Loucy (cell line): ENCODE data around the gene CFAP20DC.
"Not testable (repeated sequence)": the region's sequence is repeated elsewhere in the genome, so short reads cannot be mapped to it uniquely, and the experiment has no call there.

Source experiments
- H2AFZ ChIP-seq: fragments of 200-600 bp; sonication (generic); 2 replicates; pipeline ENCODE4 v1.6.0; 2016; ENCODE audit warnings: antibody characterized with exemption, mild to moderate bottlenecking, low read length, moderate library complexity
- H3F3A ChIP-seq: fragments of 200-600 bp; 2 replicates; pipeline ENCODE4 v1.6.0; 2016; ENCODE audit warnings: antibody characterized with exemption, low read depth, mild to moderate bottlenecking
- H3K27me3 ChIP-seq: fragments of 200-600 bp; sonication (generic); 2 replicates; pipeline ENCODE4 v1.6.1; 2014; ENCODE audit warnings: low read length, mild to moderate bottlenecking; ENCODE audit not compliant: insufficient read depth, poor library complexity, severe bottlenecking
- H3K36me3 ChIP-seq: fragments of 200-600 bp; sonication (generic); 2 replicates; pipeline ENCODE4 v1.6.1; 2016; ENCODE audit warnings: low read length; ENCODE audit not compliant: insufficient read depth
- H3K4me1 ChIP-seq: fragments of 200-600 bp; sonication (generic); 2 replicates; pipeline ENCODE4 v1.5.1; 2014; ENCODE audit warnings: low read length, mild to moderate bottlenecking; ENCODE audit not compliant: insufficient read depth, poor library complexity, severe bottlenecking
- H3K4me2 ChIP-seq: fragments of 200-600 bp; sonication (generic); 2 replicates; pipeline ENCODE4 v1.6.0; 2014; ENCODE audit warnings: antibody characterized with exemption, low read length, low read depth, mild to moderate bottlenecking; ENCODE audit not compliant: poor library complexity, severe bottlenecking
- H3K4me3 ChIP-seq: fragments of 200-600 bp; sonication (generic); 2 replicates; pipeline ENCODE4 v1.5.1; 2014; ENCODE audit warnings: low read length, mild to moderate bottlenecking, mixed read lengths; ENCODE audit not compliant: poor library complexity, severe bottlenecking
- H3K79me2 ChIP-seq: fragments of 200-600 bp; sonication (generic); 2 replicates; pipeline ENCODE4 v1.6.1; 2014; ENCODE audit warnings: low read length; ENCODE audit not compliant: insufficient read depth
- H3K9ac ChIP-seq: fragments of 200-600 bp; sonication (generic); 2 replicates; pipeline ENCODE4 v1.6.0; 2014; ENCODE audit warnings: mild to moderate bottlenecking, low read depth, low read length, moderate library complexity; ENCODE audit not compliant: poor library complexity, severe bottlenecking
- H3K9me2 ChIP-seq: fragments of 200-600 bp; sonication (generic); replicated peaks from 2 replicates; pipeline ENCODE4 v1.6.1; 2016; ENCODE audit warnings: low read depth, low read length, mixed read lengths
- H3K9me3 ChIP-seq: fragments of 200-600 bp; sonication (generic); 2 replicates; pipeline ENCODE4 v1.6.1; 2014; ENCODE audit warnings: mild to moderate bottlenecking, antibody characterized with exemption, low read length, low read depth; ENCODE audit not compliant: insufficient read depth
- H4K20me1 ChIP-seq: fragments of 200-600 bp; sonication (generic); 2 replicates; pipeline ENCODE4 v1.6.0; 2014; ENCODE audit warnings: antibody characterized with exemption, low read length, mild to moderate bottlenecking; ENCODE audit not compliant: insufficient read depth, poor library complexity, severe bottlenecking
- EZH2phosphoT487 ChIP-seq: fragments of 200-600 bp; IDR thresholded peaks from 2 replicates; pipeline ENCODE4 v1.6.1; 2018; ENCODE audit warnings: antibody characterized with exemption, mild to moderate bottlenecking, moderate library complexity, borderline replicate concordance
- TF ChIP-seq, protein P1 (sequence below): fragments of 200-600 bp; sonication (generic); conservative IDR thresholded peaks from 2 replicates; pipeline ENCODE4 v1.5.1; 2014; ENCODE audit warnings: mild to moderate bottlenecking, antibody characterized with exemption, low read length

CFAP20DC gene

DNA sequence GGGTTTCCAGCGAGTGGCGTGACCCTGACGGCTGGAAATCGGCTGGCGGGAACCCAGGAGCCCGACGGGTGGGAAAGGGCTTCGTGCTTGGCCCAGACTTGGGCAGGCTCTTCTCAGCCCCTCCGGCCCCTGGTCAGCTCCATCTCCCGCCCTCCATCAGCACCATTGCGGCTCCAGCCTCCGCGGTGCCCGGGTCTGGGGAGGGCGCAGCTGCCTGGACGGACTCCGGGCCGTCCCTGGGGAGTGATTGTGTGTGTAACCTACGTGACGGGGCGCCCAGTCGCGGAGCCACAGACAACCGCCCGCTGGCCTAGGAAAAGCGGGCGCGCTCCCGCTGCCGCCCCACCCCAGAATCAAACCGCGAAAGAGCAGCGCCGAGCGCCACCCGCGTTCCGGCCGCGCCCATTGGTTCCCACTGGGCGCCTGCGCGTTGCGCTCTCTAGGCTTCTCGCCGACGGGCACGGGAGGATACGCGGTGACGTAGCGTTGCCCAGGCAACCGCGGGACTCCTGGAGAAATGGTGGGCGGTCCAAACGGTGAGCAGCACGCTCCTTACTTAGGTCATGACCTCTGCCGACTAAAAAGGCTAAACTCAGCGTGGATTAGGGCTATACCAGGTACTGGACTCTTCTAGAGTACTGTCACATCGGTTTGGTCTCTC is at the start of gene CFAP20DC:
Gene CFAP20DC (minus strand): TSS at position 355 of the 661 bp plus-strand sequence. CDS start 394 bp downstream, outside the sequence.
- Histone ChIP-seq H3K4me1 (no peaks in the 10 kb centered on the region), H3K36me3 (no peaks in the 10 kb centered on the region), H3K4me2 (no peak within 1 kb of the TSS), H4K20me1 (no peaks in the 10 kb centered on the region), H3K4me3 (no peak within 1 kb of the TSS), H3K9me3 (no peaks in the 10 kb centered on the region), H3K79me2 (no peaks in the 10 kb centered on the region), H3K27me3 (no peaks in the 10 kb centered on the region), H3F3A (no peaks in the 10 kb centered on the region), H3K9ac (no peak within 1 kb of the TSS), H3K9me2 (no peaks in the 10 kb centered on the region), H2AFZ (no peak within 1 kb of the TSS)
- TF ChIP-seq EZH2phosphoT487, result no peak
- TF ChIP-seq, protein P1, sequence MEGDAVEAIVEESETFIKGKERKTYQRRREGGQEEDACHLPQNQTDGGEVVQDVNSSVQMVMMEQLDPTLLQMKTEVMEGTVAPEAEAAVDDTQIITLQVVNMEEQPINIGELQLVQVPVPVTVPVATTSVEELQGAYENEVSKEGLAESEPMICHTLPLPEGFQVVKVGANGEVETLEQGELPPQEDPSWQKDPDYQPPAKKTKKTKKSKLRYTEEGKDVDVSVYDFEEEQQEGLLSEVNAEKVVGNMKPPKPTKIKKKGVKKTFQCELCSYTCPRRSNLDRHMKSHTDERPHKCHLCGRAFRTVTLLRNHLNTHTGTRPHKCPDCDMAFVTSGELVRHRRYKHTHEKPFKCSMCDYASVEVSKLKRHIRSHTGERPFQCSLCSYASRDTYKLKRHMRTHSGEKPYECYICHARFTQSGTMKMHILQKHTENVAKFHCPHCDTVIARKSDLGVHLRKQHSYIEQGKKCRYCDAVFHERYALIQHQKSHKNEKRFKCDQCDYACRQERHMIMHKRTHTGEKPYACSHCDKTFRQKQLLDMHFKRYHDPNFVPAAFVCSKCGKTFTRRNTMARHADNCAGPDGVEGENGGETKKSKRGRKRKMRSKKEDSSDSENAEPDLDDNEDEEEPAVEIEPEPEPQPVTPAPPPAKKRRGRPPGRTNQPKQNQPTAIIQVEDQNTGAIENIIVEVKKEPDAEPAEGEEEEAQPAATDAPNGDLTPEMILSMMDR, result no peak

DNA sequence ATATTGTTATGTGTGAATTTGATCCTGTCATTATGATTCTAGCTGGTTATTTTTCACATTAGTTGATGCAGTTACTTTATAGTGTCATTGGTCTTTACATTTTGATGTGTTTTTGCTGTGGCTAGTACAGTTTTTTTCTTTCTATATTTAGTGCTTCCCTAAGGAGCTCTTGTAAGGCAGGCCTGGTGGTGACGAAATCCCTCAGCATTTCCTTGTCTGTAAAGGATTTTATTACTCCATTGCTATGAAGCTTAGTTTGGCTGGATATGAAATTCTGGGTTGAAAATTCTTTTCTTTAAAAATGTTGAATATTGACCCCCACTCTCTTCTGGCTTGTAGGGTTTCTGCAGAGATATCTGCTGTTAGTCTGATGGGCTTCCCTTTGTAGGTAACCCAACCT is 48.7 kb upstream of the CFAP20DC start:
- H3K9me3 ChIP-seq, H3K79me2 ChIP-seq, H3K36me3 ChIP-seq, H3K4me3 ChIP-seq, H3K4me2 ChIP-seq, H3K4me1 ChIP-seq, H2AFZ ChIP-seq, H4K20me1 ChIP-seq, H3K27me3 ChIP-seq, H3K9ac ChIP-seq, H3F3A ChIP-seq, H3K9me2 ChIP-seq: not testable (repeated sequence)

GRCh38 chr3:59094446-59094845 is 44.6 kb upstream of the CFAP20DC start:
- no peaks in the 10 kb centered on the region for H3K36me3 ChIP-seq
- H3K4me1 ChIP-seq, result no peaks in the 10 kb centered on the region
- H3K9ac ChIP-seq, result no peak overlapping the region
- H3K9me2 ChIP-seq, result no peaks in the 10 kb centered on the region
- H3K4me2 ChIP-seq, result no peak overlapping the region
- no peak for TF ChIP-seq EZH2phosphoT487
- TF ChIP-seq, protein P1, result no peak
- no peaks in the 10 kb centered on the region for H3K9me3 ChIP-seq
- no peaks in the 10 kb centered on the region for H3K27me3 ChIP-seq
- H3F3A ChIP-seq, result no peaks in the 10 kb centered on the region
- H3K79me2 ChIP-seq, result no peaks in the 10 kb centered on the region
- no peak overlapping the region for H3K4me3 ChIP-seq
- no peak overlapping the region for H2AFZ ChIP-seq
- H4K20me1 ChIP-seq, result no peaks in the 10 kb centered on the region

- H2AFZ ChIP-seq, result no peak overlapping the region
- no peaks in the 10 kb centered on the region for H3K27me3 ChIP-seq
- H3K4me1 ChIP-seq, result no peaks in the 10 kb centered on the region
- no peaks in the 10 kb centered on the region for H3K9me2 ChIP-seq
- TF ChIP-seq, protein P1, result no peak
- TF ChIP-seq EZH2phosphoT487, result no peak
- H3K4me3 ChIP-seq, result no peak overlapping the region
- H3K9me3 ChIP-seq, result no peaks in the 10 kb centered on the region
- H3K36me3 ChIP-seq, result no peaks in the 10 kb centered on the region
- H3K79me2 ChIP-seq, result no peaks in the 10 kb centered on the region
- H3K4me2 ChIP-seq, result no peak overlapping the region
- no peaks in the 10 kb centered on the region for H4K20me1 ChIP-seq
- H3K9ac ChIP-seq, result no peak overlapping the region
- H3F3A ChIP-seq, result no peaks in the 10 kb centered on the region
These were observed 43.7 kb upstream of the CFAP20DC start for GRCh38 chr3:59093521-59093920.
